HEK293T (cell line): ENCODE data around the gene SLC43A2.

Source experiments
- CTCF ChIA-PET: fragments of 350-600 bp; formaldehyde crosslinking; extraction: SDS; loops from one replicate; lab custom pipeline; 2021; ENCODE audit warnings: antibody characterized with exemption, inconsistent platforms; lab: Yijun Ruan, JAX
- POLR2A ChIA-PET: fragments of 350-600 bp; formaldehyde crosslinking; extraction: SDS; loops from one replicate; lab custom pipeline; 2020; ENCODE audit warnings: antibody characterized with exemption, inconsistent platforms; lab: Yijun Ruan, JAX
- DNase-seq: peaks from one replicate; pipeline ENCODE4 v3.0.0; 2012; ENCODE audit warnings: mixed read lengths; ENCODE audit errors: extremely low spot score
- ARNT ChIP-seq: fragments of 450-650 bp; IDR thresholded peaks from 2 replicates; pipeline ENCODE4 v1.6.1; 2017; ENCODE audit warnings: mild to moderate bottlenecking
- BHLHE40 ChIP-seq: fragments of 450-650 bp; IDR thresholded peaks from 2 replicates; pipeline ENCODE4 v1.6.1; 2016; ENCODE audit warnings: mild to moderate bottlenecking, moderate library complexity, borderline replicate concordance
- CTBP1 ChIP-seq: fragments of 450-650 bp; IDR thresholded peaks from 2 replicates; pipeline ENCODE4 v1.6.1; 2016; ENCODE audit warnings: borderline replicate concordance
- ELF4 ChIP-seq: fragments of 450-650 bp; IDR thresholded peaks from 2 replicates; pipeline ENCODE4 v1.6.1; 2017; ENCODE audit warnings: antibody characterized with exemption
- FOXA1 ChIP-seq: fragments of 450-650 bp; IDR thresholded peaks from 2 replicates; pipeline ENCODE4 v1.6.1; 2016; ENCODE audit warnings: mild to moderate bottlenecking
- FOXK2 ChIP-seq: fragments of 450-650 bp; IDR thresholded peaks from 2 replicates; pipeline ENCODE4 v1.6.1; 2016; ENCODE audit warnings: mild to moderate bottlenecking
- FOXM1 ChIP-seq: fragments of 450-650 bp; IDR thresholded peaks from 2 replicates; pipeline ENCODE4 v1.6.1; 2017; ENCODE audit warnings: mild to moderate bottlenecking, borderline replicate concordance
- HDGF ChIP-seq: fragments of 450-650 bp; IDR thresholded peaks from 2 replicates; pipeline ENCODE4 v1.6.1; 2017; ENCODE audit warnings: antibody characterized with exemption, borderline replicate concordance
- L3MBTL2 ChIP-seq: fragments of 450-650 bp; conservative IDR thresholded peaks from 2 replicates; pipeline ENCODE4 v1.6.1; 2016; ENCODE audit warnings: mild to moderate bottlenecking
- LEF1 ChIP-seq: fragments of 450-650 bp; IDR thresholded peaks from 2 replicates; pipeline ENCODE4 v1.6.1; 2017; ENCODE audit warnings: mild to moderate bottlenecking, borderline replicate concordance
- NFRKB ChIP-seq: fragments of 450-650 bp; IDR thresholded peaks from 2 replicates; pipeline ENCODE4 v1.6.1; 2016; ENCODE audit warnings: mild to moderate bottlenecking, moderate library complexity
- SP1 ChIP-seq: fragments of 450-650 bp; IDR thresholded peaks from 2 replicates; pipeline ENCODE4 v1.6.1; 2017
- SUZ12 ChIP-seq: fragments of 450-650 bp; IDR thresholded peaks from 2 replicates; pipeline ENCODE4 v1.6.1; 2016; ENCODE audit warnings: mild to moderate bottlenecking
- TARDBP ChIP-seq: fragments of 450-650 bp; IDR thresholded peaks from 2 replicates; pipeline ENCODE4 v1.6.1; 2016
- ZNF384 ChIP-seq: fragments of 450-650 bp; IDR thresholded peaks from 2 replicates; pipeline ENCODE4 v1.6.1; 2016
- TF ChIP-seq, protein P1 (sequence below): fragments of 450-650 bp; IDR thresholded peaks from 2 replicates; pipeline ENCODE4 v1.6.1; 2016

Gene SLC43A2

DNA sequence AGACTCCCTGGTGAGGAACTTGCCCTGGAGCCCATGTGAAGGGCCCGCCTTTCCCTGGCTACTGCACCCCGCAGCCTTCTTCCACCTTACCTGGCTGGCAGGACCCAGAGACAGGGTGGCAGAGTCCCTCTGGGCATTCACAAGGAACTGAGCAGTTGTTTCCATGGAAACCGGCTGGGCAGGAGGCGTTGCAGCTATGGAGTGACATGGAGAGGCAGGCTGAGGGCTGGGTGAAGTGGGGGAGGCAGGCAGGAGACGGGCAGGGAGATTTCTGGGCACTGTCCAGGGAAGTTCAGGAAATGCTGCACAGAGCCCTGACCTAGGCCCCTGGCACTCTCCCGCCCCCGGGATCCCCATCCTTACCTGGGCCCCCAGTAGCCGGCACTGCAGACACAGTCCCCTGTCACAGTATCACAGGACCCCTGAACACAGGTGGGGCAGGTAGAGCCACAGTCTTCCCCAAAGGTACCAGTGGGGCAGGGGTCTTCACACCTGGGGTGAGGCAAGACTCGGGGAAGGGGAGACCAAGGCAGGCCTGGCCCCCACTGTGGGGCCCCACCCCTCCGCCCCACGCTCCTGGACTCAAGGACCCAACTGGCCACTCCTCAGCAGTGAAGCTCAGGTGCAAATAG lies 11.0 kb upstream of the SLC43A2 start:
- CTCF ChIA-PET: interaction anchor here (0.7 to 2.1 kb wide), 3 partner anchors 9 to 10 kb away, joined by 4 to 8 read pairs (median 4); partner anchors contain the start of genes RILP and SLC43A2
- POLR2A ChIA-PET: interaction anchor here (1.0 kb wide), 1 partner anchor 77 kb away, joined by 3 read pairs; no protein-coding TSS in a partner anchor
- DNase-seq: no peak
- TF ChIP-seq SP1: no peak
- no peak for TF ChIP-seq L3MBTL2

DNA sequence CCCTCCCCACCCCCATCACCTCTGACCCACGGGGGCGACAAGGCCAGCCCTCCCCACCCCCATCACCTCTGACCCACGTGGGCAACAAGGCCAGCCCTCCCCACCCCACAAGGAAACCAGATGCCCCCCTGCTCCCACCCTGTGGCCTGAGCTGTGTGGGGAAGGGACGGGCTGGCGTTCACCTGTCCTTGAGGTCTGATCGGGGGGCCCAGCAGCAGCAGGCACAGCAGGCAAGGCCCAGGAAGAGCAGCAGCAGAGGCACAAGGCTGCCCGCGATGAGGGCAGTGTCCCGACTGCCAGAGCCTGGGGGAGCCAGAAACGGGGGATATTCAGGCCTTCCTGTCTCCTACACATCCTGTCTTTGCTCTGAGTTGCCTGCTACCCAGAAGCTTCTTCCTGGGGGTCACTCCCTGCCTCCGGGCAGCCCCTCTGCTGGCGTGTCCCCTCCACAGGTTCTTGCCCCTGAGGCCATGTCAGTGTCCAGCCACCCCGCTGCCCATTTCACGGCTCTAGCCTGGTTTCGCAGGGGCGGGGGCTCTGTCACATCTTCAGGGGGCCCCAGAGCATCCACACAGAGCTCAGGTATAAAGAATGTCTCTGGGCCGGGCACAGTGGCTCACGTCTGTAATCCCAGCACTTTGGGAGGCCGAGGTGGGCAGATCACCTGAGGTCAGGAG lies 10.1 kb upstream of the SLC43A2 start:
- CTCF ChIA-PET: interaction anchor here (1.8 to 2.1 kb wide), 2 partner anchors 9 to 10 kb away, joined by 4 to 8 read pairs; partner anchors contain the start of genes RILP and SLC43A2
- POLR2A ChIA-PET: no interaction called here
- DNase-seq: no peak
- TF ChIP-seq SP1 (no peak), FOXK2 (no peak), ELF4 (no peak), ZNF384 (no peak), HDGF (no peak)
- TF ChIP-seq, protein P1, sequence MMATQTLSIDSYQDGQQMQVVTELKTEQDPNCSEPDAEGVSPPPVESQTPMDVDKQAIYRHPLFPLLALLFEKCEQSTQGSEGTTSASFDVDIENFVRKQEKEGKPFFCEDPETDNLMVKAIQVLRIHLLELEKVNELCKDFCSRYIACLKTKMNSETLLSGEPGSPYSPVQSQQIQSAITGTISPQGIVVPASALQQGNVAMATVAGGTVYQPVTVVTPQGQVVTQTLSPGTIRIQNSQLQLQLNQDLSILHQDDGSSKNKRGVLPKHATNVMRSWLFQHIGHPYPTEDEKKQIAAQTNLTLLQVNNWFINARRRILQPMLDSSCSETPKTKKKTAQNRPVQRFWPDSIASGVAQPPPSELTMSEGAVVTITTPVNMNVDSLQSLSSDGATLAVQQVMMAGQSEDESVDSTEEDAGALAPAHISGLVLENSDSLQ: no peak

DNA sequence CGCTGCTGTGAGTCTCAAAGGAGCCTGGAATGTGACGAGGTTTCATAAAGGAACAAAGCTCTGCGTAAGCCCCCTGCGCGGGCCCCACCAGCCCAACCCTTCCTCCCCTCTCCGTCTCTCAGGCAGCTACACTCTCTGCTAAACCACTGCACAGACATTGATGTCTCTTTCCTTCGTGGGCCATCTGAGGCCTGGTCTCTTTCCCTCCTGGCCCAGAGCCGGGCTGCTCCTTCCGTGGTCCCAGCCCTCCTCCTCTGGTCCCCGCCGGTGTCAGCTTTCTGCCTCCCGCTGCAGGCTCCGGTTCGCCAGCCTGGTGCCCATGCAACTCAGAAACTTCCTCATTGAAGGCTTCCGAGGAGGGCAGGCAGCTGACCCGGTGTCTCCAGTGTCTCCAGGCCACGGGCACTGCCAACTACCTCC lies 9.5 kb upstream of the SLC43A2 start:
- ChIA-PET POLR2A (no interaction called here), CTCF (interaction anchor here (1.8 to 2.1 kb wide), 2 partner anchors 9 to 11 kb away, joined by 4 to 8 read pairs; partner anchors contain the start of genes RILP and SLC43A2)
- DNase-seq: no peak
- TF ChIP-seq FOXK2 (no peak), ARNT (no peak), TARDBP (no peak), SP1 (no peak), NFRKB (no peak), LEF1 (no peak), BHLHE40 (no peak), ZNF384 (no peak), SUZ12 (no peak), FOXM1 (no peak), CTBP1 (no peak), FOXA1 (no peak), ELF4 (no peak), L3MBTL2 (no peak), HDGF (no peak)
- TF ChIP-seq, protein P1: no peak

DNA sequence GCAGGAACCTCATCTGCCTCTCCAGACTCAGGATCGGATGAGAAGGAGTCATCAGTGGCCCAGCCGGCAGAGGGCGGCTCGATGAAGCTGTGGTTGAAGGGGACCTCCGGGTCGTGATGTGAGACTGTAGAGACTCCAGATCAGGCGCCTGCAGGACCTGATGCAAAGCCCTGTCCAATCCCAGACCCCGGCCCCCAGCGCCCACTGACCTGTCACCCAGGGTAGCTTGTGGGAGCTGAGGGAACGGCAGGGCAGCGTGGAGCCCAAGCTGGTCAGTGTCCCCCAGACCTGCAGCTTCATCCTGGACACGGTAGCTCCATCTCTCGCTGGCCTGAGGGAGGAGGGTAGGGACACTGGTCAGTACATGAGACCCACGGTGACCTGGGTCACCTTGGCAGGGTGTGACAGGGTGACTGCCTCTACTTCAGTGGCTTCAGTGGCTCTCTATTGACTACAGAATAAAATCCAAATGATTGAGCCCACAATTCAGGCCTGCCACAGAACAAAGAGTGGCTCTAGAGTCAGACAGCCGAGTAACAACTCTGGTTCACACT lies 8.2 kb upstream of the SLC43A2 start:
- CTCF ChIA-PET: interaction anchor here (0.8 to 1.4 kb wide), 2 partner anchors 12 to 13 kb away, joined by 4 to 5 read pairs; partner anchors contain the start of gene RILP
- TF ChIP-seq L3MBTL2 (no peak), CTBP1 (no peak), SUZ12 (no peak), HDGF (no peak), SP1 (no peak), ELF4 (no peak), TARDBP (no peak)
- TF ChIP-seq, protein P1: no peak
- POLR2A ChIA-PET: no interaction called here
- no peak for DNase-seq

DNA sequence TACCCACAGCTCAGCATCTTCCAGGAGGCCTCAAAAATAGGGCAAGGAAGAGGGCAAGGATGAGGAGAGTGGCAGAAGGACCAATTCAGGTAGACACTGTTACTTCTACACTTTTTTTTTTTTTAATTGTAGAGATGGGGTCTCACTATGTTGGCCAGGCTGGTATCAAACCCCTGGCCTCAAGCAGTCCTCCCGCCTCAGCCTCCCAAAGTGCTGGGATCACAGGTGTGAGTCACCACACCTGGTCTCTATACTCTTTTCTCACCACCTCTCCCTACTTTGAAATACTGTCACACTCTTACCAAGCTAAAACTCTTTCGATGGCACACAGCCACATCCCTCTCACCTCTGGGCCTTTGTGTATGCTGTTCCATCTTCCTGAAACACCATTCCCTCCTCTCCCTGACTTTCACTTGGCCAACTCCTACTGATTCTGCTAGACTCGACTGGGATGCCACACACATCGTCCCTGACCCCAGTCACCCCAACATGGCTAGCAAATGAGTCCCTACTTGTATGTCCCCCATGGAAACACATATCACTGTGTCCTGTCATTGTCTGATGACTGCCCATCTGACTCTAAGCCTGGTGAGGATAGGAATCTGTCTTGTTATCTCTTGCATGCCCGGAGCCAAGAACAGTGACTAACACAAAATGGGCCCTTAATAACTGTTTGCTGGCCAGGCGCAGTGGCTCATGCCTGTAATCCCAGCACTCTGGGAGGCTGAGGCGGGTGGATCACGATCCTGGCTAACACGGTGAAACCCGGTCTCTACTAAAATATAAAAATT lies 7.2 kb upstream of the SLC43A2 start:
- ChIA-PET CTCF (interaction anchor here (1.4 kb wide), 1 partner anchor 12 kb away, joined by 5 read pairs; no protein-coding TSS in a partner anchor), POLR2A (no interaction called here)
- no peak for DNase-seq
- no peak for TF ChIP-seq CTBP1
- no peak for TF ChIP-seq SP1
- TF ChIP-seq FOXM1: no peak
- TF ChIP-seq FOXK2: no peak
- TF ChIP-seq ARNT: no peak
- TF ChIP-seq, protein P1: no peak
- no peak for TF ChIP-seq TARDBP
- no peak for TF ChIP-seq ZNF384
- no peak for TF ChIP-seq LEF1
- no peak for TF ChIP-seq HDGF
